ENCODE data around the gene HACD2.
"Not testable (repeated sequence)": the region's sequence is repeated elsewhere in the genome, so short reads cannot be mapped to it uniquely, and the experiment has no call there.

The HACD2 gene

GRCh38 chr3:123522320-123523022 is 62.4 kb downstream of the HACD2 start:
- DNase-seq, result no peak

GRCh38 chr3:123521179-123521969 is 63.5 kb downstream of the HACD2 start:
- DNase-seq, result no peak

GRCh38 chr3:123520656-123521055 is 64.2 kb downstream of the HACD2 start:
- no peak for DNase-seq

GRCh38 chr3:123518892-123519485 is 65.9 kb downstream of the HACD2 start:
- no peak for DNase-seq

- no peak for DNase-seq
Measured at GRCh38 chr3:123511726-123512125, 73.1 kb downstream of the HACD2 start.

- DNase-seq, result no peak
Measured at GRCh38 chr3:123511084-123511483, 73.8 kb downstream of the HACD2 start.

GRCh38 chr3:123508178-123508577 is 76.7 kb downstream of the HACD2 start:
- DNase-seq, result no peak

GRCh38 chr3:123505820-123506219 is 79.0 kb downstream of the HACD2 start:
- no peak for DNase-seq

GRCh38 chr3:123503203-123503602 is 81.7 kb downstream of the HACD2 start:
- no peak for DNase-seq

- DNase-seq, result no peak
Measured at GRCh38 chr3:123499322-123499721, 85.5 kb downstream of the HACD2 start.

GRCh38 chr3:123498761-123499160 is 86.1 kb downstream of the HACD2 start:
- DNase-seq, result no peak

GRCh38 chr3:123493912-123494311 is 90.9 kb downstream of the HACD2 start:
- no peak for DNase-seq

- peak; percentile 89 for DNase-seq
Measured at GRCh38 chr3:123491966-123492587, 92.8 kb downstream of the HACD2 start.

- DNase-seq, result peak; percentile 73
Measured at GRCh38 chr3:123489400-123490004, 95.4 kb downstream of the HACD2 start.

- DNase-seq, result no peak
Measured at GRCh38 chr3:123488645-123489347, 96.1 kb downstream of the HACD2 start.

GRCh38 chr3:123487063-123487462 is 97.8 kb downstream of the HACD2 start:
- DNase-seq, result not testable (repeated sequence)

GRCh38 chr3:123486460-123486859 is 98.4 kb downstream of the HACD2 start:
- DNase-seq, result no peak

GRCh38 chr3:123485551-123485950 is 99.3 kb downstream of the HACD2 start:
- no peak for DNase-seq

GRCh38 chr3:123483146-123483545 is 101.7 kb downstream of the HACD2 start:
- DNase-seq, result no peak

GRCh38 chr3:123481722-123482457 is 103.0 kb downstream of the HACD2 start:
- no peak for DNase-seq

- DNase-seq, result no peak
Measured at GRCh38 chr3:123481071-123481470, 103.8 kb downstream of the HACD2 start.

- no peak for DNase-seq
Measured at GRCh38 chr3:123480428-123480827, 104.4 kb downstream of the HACD2 start.
